ENCODE measurements around the gene NSL1.

DNA sequence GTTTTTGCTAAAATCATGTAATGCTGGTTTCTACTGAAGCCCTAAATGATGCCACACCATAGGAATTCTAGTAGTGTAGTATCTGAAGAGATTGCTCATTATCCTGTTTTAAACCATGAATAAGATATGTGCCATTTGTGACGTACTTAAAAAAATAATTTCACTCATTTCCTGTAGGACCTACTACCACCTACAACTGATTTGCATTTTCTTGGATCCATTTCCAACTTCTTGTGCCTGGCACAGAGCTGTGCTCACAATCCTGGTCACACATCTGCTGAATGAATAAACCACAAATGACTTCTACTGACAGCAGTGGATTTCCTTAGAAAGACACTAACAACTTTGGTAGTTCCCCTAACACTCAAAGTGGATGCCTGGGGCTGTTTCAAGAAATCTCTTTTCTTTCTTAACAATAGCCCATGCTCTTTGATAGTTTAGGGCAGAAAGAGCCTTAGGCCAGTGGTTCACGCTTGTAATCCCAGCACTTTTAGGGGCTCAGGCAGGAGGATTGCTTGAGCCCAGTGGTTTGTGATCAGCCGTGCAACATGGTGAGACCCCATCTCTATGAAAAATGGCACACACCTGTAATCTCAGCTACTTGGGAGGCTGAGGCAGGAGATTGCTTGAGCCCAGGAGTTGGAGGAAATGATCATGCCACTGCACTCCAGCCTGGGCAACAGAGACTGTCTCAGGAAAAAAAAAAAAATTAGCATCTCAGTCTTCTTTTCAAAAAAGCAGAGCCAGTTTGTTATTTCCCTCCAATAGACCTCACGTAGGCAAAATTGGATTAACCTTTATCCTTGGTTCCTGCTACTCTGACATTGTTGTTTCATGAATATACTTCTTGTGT, 78.9 kb downstream of the NSL1 start:
- no peak for TF ChIP-seq EZH2 (IDR thresholded peaks at IDR 0.05; ENCODE audit: low read length)
- TF ChIP-seq, protein P1, sequence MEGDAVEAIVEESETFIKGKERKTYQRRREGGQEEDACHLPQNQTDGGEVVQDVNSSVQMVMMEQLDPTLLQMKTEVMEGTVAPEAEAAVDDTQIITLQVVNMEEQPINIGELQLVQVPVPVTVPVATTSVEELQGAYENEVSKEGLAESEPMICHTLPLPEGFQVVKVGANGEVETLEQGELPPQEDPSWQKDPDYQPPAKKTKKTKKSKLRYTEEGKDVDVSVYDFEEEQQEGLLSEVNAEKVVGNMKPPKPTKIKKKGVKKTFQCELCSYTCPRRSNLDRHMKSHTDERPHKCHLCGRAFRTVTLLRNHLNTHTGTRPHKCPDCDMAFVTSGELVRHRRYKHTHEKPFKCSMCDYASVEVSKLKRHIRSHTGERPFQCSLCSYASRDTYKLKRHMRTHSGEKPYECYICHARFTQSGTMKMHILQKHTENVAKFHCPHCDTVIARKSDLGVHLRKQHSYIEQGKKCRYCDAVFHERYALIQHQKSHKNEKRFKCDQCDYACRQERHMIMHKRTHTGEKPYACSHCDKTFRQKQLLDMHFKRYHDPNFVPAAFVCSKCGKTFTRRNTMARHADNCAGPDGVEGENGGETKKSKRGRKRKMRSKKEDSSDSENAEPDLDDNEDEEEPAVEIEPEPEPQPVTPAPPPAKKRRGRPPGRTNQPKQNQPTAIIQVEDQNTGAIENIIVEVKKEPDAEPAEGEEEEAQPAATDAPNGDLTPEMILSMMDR (optimal IDR thresholded peaks at IDR 0.05 in 1 of 3, IDR thresholded peaks at IDR 0.05 in 1 of 3, conservative IDR thresholded peaks at IDR 0.05 in 1 of 3; ENCODE audit: extremely low read depth in 1 of 3, insufficient read depth in 2 of 3, low read length in 3 of 3), result no peak

Measured in keratinocyte (primary cell).